CD4-positive, alpha-beta T cell treated with Interleukin-15 for 1 hour (primary cell): ENCODE results near the gene ZFHX3.

Experiments
- DNase-seq: peaks from one replicate; pipeline ENCODE4 v3.0.0-alpha.2; 2020

Gene ZFHX3

GRCh38 chr16:73037845-73038570, 9.9 kb downstream of the ZFHX3 start:
- DNase-seq, result no peak

- DNase-seq, result no peak
These were observed 10.6 kb downstream of the ZFHX3 start for GRCh38 chr16:73037331-73037745.

- no peak for DNase-seq
These were observed 11.7 kb downstream of the ZFHX3 start for GRCh38 chr16:73036074-73036826.

GRCh38 chr16:73034374-73034773, 13.6 kb downstream of the ZFHX3 start:
- no peak for DNase-seq

- no peak for DNase-seq
These were observed 14.5 kb downstream of the ZFHX3 start for GRCh38 chr16:73033271-73033998.

GRCh38 chr16:73032541-73033270, 15.2 kb downstream of the ZFHX3 start:
- DNase-seq, result no peak

- DNase-seq, result no peak
These were observed 15.9 kb downstream of the ZFHX3 start for GRCh38 chr16:73031984-73032383.

GRCh38 chr16:73031155-73031866, 16.6 kb downstream of the ZFHX3 start:
- no peak for DNase-seq

GRCh38 chr16:73028721-73029361, 19.1 kb downstream of the ZFHX3 start:
- DNase-seq, result no peak

GRCh38 chr16:73028263-73028662, 19.7 kb downstream of the ZFHX3 start:
- DNase-seq, result no peak

GRCh38 chr16:73027685-73028111, 20.2 kb downstream of the ZFHX3 start:
- DNase-seq, result no peak

GRCh38 chr16:73026754-73027684, 20.9 kb downstream of the ZFHX3 start:
- no peak for DNase-seq

GRCh38 chr16:73025856-73026210, 22.1 kb downstream of the ZFHX3 start:
- DNase-seq, result no peak

GRCh38 chr16:73025151-73025855, 22.6 kb downstream of the ZFHX3 start:
- no peak for DNase-seq

GRCh38 chr16:73024571-73025105, 23.3 kb downstream of the ZFHX3 start:
- DNase-seq, result no peak

GRCh38 chr16:73023752-73024570, 24.0 kb downstream of the ZFHX3 start:
- no peak for DNase-seq

- no peak for DNase-seq
These were observed 24.6 kb downstream of the ZFHX3 start for GRCh38 chr16:73023320-73023719.

GRCh38 chr16:73022534-73022933, 25.4 kb downstream of the ZFHX3 start:
- no peak for DNase-seq
